ENCODE results near the gene CPT1A. TPM values are rescaled to one million over a fixed set of nuclear protein-coding genes. Genes with fewer than 3 reads are reported as not detected.

CPT1A gene
- total RNA-seq, 1 experiment from 2014 or later, result 31.8 TPM

- H3K36me3 Mint-ChIP-seq (ENCODE audit: insufficient read depth, unreplicated experiment), result no peaks in the 10 kb centered on the region
- peaks cover 9% of the 10 kb centered on the region for H3K4me1 Mint-ChIP-seq (ENCODE audit: insufficient read depth, unreplicated experiment)
- no peaks in the 10 kb centered on the region for H3K9me3 Mint-ChIP-seq (ENCODE audit: unreplicated experiment)
- DNase-seq (ENCODE audit: unreplicated experiment), result no peak
- H3K27me3 Mint-ChIP-seq (ENCODE audit: insufficient read depth, unreplicated experiment), result peaks cover 23% of the 10 kb centered on the region
- POLR2A ChIA-PET, result interaction anchor here (1.0 to 1.5 kb wide), 2 partner anchors 8 to 11 kb away, joined by 3 to 4 read pairs; partner anchors contain the start of gene CPT1A
- BruUV-seq (replicated peaks), result no TSS peak
- CTCF ChIA-PET, result interaction anchor here (1.4 kb wide), 1 partner anchor 9 kb away, joined by 4 read pairs; no protein-coding TSS in a partner anchor
- no peak for TF ChIP-seq CTCF (IDR thresholded peaks at IDR 0.05; ENCODE audit: unreplicated experiment)
- H3K27ac Mint-ChIP-seq (ENCODE audit: low read depth, unreplicated experiment), result no peak overlapping the region
- intact Hi-C loops (cut with micrococcal nuclease), result no loop called here
- no peak overlapping the region for H3K4me3 Mint-ChIP-seq (ENCODE audit: unreplicated experiment)
These were observed 10.9 kb upstream of the CPT1A start for GRCh38 chr11:68852628-68853027.

- Mint-ChIP-seq H3K27ac (ENCODE audit: low read depth, unreplicated experiment) (no peak overlapping the region), H3K36me3 (ENCODE audit: insufficient read depth, unreplicated experiment) (no peaks in the 10 kb centered on the region), H3K27me3 (ENCODE audit: insufficient read depth, unreplicated experiment) (peaks cover 13% of the 10 kb centered on the region), H3K4me1 (ENCODE audit: insufficient read depth, unreplicated experiment) (peaks cover 4% of the 10 kb centered on the region), H3K4me3 (ENCODE audit: unreplicated experiment) (no peak overlapping the region), H3K9me3 (ENCODE audit: unreplicated experiment) (no peaks in the 10 kb centered on the region)
- BruUV-seq (replicated peaks), result no TSS peak
- DNase-seq (ENCODE audit: unreplicated experiment), result no peak
- ChIA-PET CTCF (no interaction called here), POLR2A (interaction anchor here (0.6 kb wide), 1 partner anchor 56 kb away, joined by 3 read pairs; no protein-coding TSS in a partner anchor)
- intact Hi-C loops (cut with micrococcal nuclease), result loop anchor here (10.0 kb wide), 1 partner anchor 236 kb away; no protein-coding TSS in a partner anchor
- no peak for TF ChIP-seq CTCF (IDR thresholded peaks at IDR 0.05; ENCODE audit: unreplicated experiment)
These were observed 6.7 kb upstream of the CPT1A start for GRCh38 chr11:68848429-68848828.

- H3K4me1 Mint-ChIP-seq (ENCODE audit: insufficient read depth, unreplicated experiment), result peaks cover 5% of the 10 kb centered on the region
- ChIA-PET CTCF (interaction anchor here (0.6 kb wide), 1 partner anchor 30 kb away, joined by 3 read pairs; no protein-coding TSS in a partner anchor), POLR2A (no interaction called here)
- no TSS peak for BruUV-seq (replicated peaks)
- DNase-seq (ENCODE audit: unreplicated experiment), result no peak
- H3K4me3 Mint-ChIP-seq (ENCODE audit: unreplicated experiment), result no peak overlapping the region
- TF ChIP-seq CTCF (IDR thresholded peaks at IDR 0.05; ENCODE audit: unreplicated experiment), result no peak
- H3K36me3 Mint-ChIP-seq (ENCODE audit: insufficient read depth, unreplicated experiment), result no peaks in the 10 kb centered on the region
- H3K27me3 Mint-ChIP-seq (ENCODE audit: insufficient read depth, unreplicated experiment), result peaks cover 3% of the 10 kb centered on the region
- no peak overlapping the region for H3K27ac Mint-ChIP-seq (ENCODE audit: low read depth, unreplicated experiment)
- intact Hi-C loops (cut with micrococcal nuclease), result loop anchor here (10.0 kb wide), 1 partner anchor 237 kb away; no protein-coding TSS in a partner anchor
- H3K9me3 Mint-ChIP-seq (ENCODE audit: unreplicated experiment), result no peaks in the 10 kb centered on the region
These were observed 5.7 kb upstream of the CPT1A start for GRCh38 chr11:68847395-68847794.

- no peaks in the 10 kb centered on the region for H3K9me3 Mint-ChIP-seq (ENCODE audit: unreplicated experiment)
- intact Hi-C loops (cut with micrococcal nuclease), result loop anchor here (10.0 kb wide), 1 partner anchor 239 kb away; no protein-coding TSS in a partner anchor
- no peaks in the 10 kb centered on the region for H3K27me3 Mint-ChIP-seq (ENCODE audit: insufficient read depth, unreplicated experiment)
- no peak overlapping the region for H3K27ac Mint-ChIP-seq (ENCODE audit: low read depth, unreplicated experiment)
- ChIA-PET CTCF (interaction anchor here (0.6 kb wide), 1 partner anchor 69 kb away, joined by 3 read pairs; no protein-coding TSS in a partner anchor), POLR2A (no interaction called here)
- H3K36me3 Mint-ChIP-seq (ENCODE audit: insufficient read depth, unreplicated experiment), result no peaks in the 10 kb centered on the region
- no peak overlapping the region for H3K4me3 Mint-ChIP-seq (ENCODE audit: unreplicated experiment)
- no peak for DNase-seq (ENCODE audit: unreplicated experiment)
- BruUV-seq (replicated peaks), result no TSS peak
- H3K4me1 Mint-ChIP-seq (ENCODE audit: insufficient read depth, unreplicated experiment), result peaks cover 5% of the 10 kb centered on the region
- TF ChIP-seq CTCF (IDR thresholded peaks at IDR 0.05; ENCODE audit: unreplicated experiment), result no peak
These were observed 3.8 kb upstream of the CPT1A start for GRCh38 chr11:68845351-68846002.

All from MCF 10A (cell line).